ENCODE data around the gene ANKRD34A.

Gene ANKRD34A

DNA sequence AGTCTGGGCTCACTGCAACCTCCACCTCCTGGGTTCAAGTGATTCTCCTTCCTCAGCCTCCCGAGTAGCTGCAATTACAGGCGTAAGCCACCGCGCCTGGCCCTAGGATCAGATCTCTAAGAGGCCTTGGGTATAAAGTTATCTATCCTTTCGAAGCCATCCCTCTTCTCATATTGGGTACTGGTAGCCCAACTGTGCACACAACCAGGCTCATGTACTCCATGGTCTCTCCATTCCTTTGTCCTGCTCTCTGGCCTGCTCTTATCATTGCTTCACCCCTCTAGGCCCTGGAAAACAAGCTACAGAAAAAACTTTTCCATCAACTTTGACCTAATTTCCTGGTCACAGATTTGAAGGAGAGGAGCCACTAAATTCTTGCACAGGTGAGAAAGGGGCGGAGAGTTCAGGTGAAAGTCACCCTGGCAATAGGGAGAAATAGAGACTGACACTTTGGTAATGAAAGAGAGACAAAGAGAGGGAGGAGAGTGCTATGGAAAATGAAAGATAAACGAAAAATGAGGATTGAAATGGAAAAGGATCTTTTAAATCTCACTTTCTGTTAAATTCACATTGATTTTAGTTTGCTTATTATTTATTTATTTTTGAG lies 26.0 kb upstream of the ANKRD34A start:
- DNase-seq, result no peak

DNA sequence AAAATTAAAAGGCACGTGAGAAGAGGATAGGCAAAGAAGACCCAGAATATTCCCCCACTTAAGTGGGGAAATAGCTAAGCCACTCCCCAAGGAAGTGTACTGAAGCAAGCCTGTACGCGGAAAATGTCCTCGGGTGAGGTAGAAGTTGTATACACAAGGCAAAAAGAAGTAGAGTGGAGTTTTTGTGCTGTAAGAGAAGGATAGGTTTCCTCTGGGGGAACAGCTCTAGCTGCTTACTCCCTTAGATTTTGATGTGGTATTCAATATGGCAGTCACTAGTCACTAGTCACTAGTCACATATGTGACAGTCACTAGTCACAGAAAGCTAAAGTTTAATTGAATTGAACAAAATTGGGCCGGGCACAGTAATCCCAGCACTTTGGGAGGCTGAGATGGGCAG lies 24.4 kb upstream of the ANKRD34A start:
- no peak for DNase-seq

DNA sequence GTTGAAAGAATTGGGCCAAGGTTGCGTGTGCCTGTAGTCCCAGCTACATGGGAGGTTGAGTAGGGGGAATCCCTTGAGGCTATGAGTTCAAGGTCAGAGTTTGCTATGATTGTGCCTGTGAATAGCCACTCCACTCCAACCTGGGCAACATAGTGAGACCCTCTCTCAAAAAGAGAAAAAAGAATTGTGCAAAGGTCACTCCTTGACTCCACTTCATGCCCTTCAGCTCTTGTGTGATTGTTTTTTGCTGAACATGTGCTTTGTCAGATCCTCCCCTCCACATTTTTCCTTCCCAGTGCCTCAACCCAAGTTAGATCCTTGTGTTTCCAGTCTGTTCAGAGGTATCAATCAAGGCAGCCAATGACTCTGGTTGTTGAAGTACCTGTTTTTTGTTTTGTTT lies 23.6 kb upstream of the ANKRD34A start:
- no peak for DNase-seq

DNA sequence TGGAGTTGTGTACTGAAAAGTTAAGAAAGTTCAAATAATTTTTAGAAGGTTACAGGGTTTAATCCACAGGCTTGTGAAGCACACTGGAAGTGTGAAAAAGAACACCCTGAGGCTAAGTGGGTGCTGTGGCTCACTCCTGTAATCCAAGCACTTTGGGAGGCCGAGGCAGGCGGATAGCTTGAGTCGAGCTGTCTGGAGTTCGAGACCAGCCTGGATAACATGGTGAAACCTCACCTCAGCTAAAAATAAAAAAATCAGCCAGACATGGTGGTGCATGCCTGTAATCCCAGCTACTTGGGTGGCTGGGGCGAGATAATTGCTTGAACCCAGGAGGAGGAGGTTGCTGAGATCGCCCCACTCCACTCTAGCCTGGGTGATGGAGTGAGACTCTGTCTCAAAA lies 22.2 kb upstream of the ANKRD34A start:
- no peak for DNase-seq

DNA sequence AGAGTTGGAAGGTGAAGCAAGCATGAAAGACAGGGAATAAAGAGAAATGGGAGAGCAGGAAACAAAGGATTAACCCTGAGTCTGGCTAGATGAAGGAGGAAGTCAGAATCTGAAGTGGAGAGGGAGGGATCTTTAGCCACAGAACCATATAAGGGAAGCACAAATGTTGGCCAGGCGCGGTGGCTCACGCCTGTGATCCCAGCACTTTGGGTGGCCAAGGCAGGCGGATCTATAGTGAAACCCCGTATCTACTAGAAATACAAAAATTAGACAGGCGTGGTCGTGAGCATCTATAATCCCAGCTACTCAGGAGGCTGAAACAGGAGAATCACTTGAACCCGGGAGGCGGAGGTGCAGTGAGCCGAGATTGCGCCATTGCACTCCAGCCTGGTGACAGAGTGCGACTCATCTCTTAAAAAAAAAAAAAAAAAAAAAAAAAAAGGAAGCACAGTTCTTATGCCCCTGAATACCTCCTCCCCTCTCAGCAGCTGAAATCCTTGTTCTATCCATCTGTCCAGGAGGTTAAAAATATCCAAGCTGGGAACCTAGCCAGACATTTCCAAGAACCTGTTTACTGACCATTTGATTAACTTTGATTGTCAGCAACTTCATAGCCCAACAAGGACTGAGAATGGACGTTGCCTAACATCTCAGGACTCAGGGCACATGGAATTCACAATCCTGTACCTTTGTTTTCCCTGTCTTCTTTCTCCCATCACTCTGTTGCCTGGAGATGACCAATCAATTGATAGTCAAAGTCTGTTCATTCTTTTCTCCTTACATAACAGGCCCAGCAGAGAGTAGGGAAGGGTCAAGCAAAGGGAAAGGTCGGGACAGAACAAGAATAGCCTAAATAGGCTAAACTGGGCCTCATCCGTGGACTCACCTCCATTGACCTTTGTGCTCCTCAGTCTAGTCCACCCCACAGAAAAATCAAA lies 21.4 kb upstream of the ANKRD34A start:
- DNase-seq, result no peak

DNA sequence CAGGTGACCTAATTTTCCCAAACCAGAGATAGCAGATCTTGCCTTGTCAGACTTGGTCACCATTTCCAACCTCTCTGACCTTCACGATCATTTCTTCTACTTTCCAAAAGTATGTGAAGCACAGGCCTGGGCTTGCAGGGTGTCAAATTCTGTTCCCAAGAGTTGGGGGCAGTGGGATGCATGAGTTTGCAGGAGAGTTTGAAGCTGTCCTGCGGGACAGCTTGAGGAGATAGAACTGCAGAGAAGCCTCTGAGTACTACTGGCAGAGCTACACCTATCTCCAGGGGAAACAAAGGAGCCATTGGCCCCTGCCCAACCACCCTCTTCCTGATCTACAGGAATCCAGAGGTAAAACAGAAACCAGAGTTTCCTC lies 20.7 kb upstream of the ANKRD34A start:
- DNase-seq, result no peak

DNA sequence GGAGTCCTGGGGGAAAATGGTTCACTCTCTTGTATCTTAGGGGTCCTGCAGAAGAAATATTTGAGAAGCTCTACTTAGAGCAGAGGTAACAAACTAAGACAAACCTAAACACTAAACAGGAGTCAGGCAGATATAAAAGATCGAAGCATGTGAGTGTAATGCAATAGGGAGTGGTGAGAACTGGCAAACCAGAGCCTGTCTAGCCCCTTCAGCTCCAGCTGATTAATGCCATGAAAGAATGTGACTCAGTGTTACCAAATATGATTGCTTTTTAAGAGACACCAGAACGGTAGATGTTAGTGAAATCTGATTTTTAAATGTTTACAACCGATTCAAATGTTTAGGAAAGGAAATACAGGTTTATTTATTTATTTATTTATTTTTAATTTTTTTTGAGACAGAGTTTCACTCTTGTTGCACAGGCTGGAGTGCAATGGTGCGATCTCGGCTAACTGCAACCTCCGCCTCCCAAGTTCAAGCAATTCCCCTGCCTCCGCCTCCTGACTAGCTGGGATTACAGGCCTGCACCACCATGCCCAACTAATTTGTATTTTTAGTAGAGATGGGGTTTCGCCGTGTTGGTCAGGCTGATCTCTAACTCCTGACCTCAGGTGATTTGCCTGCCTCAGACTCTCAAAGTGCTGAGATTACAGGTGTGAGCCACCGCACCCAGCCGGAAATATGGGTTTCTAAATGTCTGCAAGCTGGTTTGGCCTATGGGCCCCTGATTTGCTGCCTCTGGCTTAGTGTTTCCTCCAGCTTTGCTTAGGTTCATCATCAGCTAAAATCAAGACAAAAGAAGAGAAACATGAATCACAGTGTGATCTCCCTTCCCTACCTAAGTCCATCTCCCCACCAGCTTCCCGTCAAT lies 19.8 kb upstream of the ANKRD34A start:
- DNase-seq, result no peak

DNA sequence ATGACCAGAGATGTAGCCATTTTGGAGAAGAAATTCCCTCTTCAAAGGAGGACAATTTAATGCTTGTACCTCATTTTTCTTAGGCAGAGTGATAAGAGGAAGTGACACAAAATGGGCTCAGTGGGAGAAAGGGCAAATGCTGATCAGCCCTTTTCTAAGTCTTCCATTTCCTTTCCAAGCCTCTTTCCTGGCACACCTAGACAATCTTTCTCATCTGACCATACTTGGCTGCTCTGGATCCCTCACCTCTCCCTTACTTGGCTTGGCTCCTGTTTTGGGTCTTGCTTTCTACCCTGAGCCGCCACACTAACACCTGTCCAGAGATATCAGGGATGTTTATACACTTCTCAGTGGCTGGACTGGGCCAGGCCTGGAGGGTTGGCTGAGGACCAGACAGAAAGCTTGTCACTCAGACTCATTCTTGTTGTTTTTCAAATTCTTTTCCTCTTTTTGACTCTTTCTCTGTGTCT lies 18.9 kb upstream of the ANKRD34A start:
- DNase-seq, result no peak

DNA sequence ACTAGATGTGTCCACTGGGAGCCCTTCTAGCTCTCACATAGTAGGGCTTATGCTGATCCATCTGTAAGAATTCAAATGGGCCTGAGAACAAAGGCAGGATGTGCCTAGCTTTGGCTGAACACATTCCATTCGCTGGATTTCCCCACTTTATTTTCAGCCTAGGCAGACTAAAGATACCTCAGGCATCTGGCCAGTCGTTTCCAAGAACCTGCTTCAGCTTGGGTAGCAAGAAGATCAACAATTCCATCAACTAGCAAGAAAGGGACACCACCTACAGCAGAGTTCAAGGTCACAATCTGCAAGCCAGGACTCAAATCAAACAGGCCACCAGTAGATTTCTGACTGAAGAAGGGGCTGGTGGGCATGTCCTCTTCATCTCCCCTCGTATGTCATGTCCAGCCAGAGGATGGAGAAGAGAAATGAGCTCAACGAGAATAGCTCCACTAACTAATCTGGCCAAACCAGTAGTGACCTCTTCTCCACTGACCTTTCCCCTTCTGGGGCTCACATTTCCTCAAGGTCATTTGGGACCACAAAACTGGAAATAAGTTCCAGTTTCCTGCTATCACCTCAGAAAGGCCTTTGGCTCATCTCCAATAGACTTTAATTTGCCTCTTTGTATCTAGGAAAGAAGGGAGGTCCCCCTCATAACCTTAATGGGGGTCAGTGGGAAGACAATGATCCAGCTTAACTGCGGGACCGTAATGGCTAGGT lies 17.8 kb upstream of the ANKRD34A start:
- no peak for DNase-seq

DNA sequence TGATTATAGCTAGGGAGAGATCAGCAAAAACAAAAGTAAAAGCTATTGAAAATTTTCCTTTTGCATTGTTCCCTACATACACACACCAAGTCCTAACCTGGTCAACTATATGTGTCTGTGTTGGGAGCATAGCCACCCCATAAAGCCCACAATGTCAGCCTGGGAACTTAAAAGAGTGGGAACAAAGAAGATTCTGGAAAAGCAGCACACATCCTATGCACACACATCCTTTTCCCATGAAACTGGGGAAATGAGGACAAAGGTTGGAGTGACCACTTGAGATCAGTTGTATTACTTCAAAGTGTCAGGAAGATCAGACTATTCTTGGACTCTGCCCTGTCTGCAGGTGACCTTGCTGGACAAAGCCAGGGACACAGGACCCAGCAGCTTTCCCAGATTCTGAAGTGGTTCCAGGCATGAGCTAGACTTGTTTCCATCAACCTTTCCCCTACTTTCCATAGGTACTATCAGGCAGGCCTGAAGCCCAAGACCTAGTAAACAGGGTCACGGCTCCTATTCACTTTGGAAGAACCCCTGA lies 16.2 kb upstream of the ANKRD34A start:
- no peak for DNase-seq

DNA sequence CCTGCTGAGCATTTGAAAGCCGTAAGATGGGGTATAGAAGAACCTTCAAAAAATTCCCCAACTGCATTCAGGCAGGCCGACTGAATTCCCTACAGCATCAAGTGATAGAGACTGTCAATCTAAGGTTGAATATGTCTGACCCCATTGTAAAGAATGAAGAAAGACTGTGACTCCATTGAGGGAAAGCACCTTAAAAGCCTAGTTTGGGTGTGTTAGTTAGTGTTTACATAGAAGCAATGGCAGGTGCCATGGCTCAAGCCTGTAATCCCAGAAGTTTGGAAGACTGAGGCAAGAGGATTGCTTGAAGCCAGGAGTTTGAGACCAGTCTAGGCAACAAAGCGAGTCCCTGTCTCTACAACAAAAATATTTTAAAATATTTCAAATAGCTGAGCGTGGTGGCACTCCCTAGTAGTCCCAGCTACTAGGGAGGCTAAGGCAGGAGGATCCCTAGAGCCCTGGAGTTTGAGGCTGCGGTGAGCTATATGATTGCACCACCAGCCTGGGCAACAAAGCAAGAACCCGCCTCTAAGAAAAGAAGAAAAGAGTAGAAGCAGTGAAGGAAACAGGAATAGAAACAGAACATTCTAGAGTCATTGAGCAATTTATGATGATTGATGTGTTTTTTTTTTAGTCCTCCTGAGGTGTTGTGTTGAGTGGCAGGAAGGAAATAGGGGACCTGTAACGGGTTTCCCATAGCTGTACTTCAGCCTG lies 15.5 kb upstream of the ANKRD34A start:
- DNase-seq, result no peak

DNA sequence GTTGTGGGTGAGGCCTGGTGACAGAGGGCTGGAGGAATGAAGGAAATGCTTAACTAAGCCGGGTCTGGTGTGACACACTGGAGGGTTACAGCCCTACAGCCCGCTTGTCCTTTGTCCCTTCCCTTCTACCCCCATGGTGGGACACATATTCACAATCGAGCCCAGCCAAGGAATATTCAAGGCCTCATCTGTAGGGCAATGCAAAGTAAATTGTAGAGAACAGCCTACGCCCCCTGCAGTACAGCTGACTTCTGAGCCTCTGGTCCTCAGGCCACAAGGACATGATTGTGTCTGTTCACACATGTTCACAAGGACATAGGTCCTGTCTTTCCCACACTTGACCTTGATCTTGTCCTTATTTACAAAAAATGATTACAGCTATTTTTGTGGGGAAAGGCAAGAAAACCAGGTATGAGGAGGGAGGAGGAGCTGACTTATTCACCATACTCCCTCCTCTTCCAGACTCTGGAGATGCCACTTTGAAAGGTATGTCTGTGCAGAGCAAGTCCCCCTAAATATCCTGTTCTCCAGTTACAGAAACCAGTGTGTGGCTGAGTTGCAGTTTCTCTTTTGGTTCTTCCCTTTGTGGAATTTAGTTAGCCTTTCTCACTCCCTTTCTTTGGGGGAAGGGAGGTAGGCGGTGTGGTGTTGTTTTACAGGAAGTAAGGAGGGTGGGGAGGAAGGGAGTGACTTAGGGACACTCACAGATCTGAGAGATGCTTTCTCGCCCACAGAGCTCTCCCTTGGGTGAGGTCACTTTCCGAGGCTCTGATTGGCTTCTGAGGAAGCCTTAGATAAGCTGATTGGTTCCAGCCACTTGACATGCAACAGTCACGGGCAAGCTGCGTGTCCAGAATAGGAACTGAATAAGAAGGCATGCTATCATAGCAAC lies 14.7 kb upstream of the ANKRD34A start:
- peak; percentile 81 for DNase-seq

DNA sequence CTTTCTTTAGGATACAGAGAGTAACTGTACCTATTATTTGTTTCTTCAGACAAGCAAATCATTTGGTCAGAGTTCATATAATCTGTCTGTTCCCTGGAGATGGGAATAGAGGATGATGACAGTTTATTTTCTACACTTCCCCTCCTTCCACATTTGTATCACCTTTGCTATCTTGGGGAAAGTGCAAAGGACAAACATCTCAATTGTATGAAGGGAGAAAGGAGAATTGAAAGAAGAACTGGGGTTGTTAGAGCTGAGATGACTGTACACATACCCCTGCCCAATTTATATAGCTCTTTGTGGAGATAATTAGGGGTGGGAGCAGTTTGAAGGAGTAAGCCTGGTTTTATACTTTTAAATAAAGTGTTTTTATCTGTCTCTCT lies 14.1 kb upstream of the ANKRD34A start:
- no peak for DNase-seq

DNA sequence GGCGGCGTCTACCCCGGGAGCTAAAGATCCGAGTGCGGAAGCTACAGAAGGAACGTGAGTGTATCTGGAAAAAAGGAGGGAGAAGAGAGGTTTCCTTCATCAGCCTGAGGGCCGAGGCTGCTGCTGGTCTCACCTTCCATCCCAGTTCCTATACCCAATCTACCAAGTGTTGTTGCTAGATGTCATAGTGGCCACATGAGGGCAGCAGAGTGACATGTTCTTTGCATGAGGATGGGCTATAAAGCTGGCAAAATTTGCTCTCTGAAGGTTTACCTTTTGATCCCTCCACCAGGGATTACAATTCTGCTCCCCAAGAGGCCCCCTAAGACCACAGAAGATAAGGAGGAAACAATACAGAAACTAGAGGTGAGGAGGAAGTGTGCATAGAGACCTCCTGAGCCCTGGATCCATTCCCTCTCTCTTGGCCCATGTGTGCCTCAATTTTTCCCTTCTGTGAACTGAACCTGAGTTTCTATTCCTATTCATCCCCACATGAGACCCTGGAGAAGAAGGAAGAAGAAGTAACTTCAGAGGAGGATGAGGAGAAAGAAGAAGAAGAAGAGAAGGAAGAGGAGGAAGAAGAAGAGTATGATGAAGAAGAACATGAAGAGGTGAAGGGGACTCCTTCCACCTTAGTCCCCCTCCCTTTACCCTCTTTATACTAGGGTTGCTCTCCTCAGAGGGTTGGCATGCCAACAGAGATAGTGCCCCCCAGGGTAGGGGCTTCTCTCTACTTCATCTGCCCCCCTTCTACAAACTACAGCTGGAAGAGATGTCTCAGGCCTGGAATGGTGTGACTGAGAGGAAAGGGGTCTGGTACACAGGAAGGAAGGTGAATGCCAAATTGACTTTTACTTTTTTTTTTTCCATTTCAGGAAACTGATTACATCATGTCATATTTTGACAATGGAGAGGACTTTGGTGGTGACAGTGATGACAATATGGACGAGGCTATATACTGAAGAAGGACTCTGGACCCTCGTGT lies 13.4 kb upstream of the ANKRD34A start:
- no peak for DNase-seq

DNA sequence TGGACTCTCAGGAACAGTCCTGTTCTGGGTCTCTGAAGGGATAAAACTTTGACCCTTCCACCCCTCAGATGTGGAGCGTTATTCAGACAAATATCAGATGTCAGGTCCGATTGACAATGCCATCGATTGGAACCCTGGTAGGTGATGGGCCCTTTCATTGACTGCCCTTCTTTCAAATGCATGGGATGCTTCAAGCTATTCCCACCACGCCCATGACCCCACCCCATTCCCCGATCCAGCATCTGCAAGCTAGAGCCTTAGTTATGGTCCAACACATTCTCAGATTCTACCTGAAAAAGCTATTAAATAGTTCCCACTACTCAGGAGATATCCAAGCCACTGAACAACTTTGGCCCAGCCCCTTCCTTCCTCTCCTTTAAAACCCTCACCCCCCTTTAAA lies 12.6 kb upstream of the ANKRD34A start:
- DNase-seq, result no peak

DNA sequence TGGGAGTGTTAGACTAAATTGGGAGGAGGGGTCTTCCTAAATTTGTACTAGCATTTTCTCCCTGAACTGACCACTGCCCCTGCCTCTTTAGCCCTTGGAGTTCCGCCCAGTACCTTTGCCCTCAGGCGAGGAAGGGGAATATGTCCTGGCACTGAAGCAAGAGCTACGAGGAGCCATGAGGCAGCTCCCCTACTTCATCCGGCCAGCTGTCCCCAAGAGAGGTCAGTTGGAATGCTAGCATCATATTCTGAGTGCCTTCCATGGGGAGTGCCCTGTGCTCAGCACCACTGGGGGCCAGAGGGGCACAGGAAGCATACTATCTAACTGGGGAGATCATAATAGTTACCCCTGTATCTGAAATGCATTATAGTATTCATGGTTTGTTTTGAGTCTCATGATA lies 10.8 kb upstream of the ANKRD34A start:
- DNase-seq, result no peak

DNA sequence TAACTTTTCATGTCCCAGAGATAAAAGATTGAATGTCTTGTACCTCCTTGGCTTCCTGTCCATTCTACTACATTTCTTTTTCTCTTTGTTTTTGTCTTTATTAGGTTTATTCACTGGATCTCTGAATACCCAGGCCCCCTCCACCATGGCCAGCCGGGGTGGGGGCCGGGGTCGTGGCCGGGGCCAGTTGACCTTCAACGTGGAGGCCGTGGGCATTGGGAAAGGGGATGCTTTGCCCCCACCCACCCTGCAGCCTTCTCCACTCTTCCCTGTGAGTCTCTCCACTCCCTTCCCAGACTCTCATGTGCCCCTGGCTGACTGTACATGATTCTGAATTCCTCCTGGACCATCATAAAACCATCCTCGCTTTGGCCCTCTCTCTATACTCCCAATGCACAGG lies 10.3 kb upstream of the ANKRD34A start:
- no peak for DNase-seq

DNA sequence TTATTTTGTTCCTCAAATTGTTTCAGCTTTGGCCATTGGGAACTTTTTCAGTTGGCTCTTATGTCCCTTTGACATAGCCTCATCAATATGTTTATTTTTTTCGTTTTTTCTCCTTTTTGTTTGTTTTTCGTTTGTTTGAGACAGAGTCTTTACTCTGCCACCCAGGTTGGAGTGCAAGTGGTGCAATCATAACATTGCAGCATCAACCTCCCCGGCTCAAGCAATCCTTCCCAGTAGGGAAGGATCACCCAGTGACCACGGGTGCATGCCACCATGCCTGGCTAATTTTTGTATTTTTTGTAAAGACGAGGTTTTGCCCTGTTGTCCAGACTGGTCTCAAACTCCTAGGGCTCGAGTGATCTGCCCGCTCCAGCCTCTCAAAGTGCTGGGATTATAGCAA lies 8.2 kb upstream of the ANKRD34A start:
- DNase-seq, result no peak

DNA sequence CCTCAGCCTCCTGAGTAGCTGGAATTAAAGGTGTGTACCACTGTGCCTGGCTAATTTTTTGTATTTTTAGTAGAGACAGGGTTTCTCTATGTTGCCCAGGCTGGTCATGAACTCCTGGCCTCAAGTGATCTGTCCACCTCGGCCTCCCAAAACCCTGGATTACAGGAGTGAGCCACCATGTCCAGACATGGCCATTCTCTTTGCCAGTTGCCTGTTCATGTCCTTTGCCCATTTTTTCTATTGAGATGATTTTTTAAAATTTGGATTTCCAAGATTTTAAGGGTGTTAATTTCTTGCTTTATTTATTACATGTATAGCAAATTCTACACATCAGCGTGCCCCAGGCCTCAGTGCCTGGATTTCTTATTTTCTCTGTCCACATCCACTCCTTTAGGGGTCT lies 2.9 kb upstream of the ANKRD34A start:
- no peak for DNase-seq

Measured in NCI-H1417 treated with DMSO at 0.1 percent for 48 hours (cell line).